GM23338 (cell line): ENCODE measurements around the gene MED13L. TPM values are rescaled to one million over a fixed set of nuclear protein-coding genes. Genes with fewer than 3 reads are reported as not detected.

Experiments used
- ATAC-seq: fragments of 200-7000 bp; cut with Tn5 transposase; 3 replicates; pipeline ENCODE4 v1.9.1; 2020
- DNase-seq: peaks from one replicate; pipeline ENCODE4 v3.0.0-alpha.2; 2015; ENCODE audit warnings: low spot score
- H2AFZ ChIP-seq: fragments of 200-600 bp; sonication (generic); 2 replicates; pipeline ENCODE4 v1.8.0; 2016; ENCODE audit warnings: antibody characterized with exemption, mild to moderate bottlenecking, moderate library complexity
- H3F3A ChIP-seq: fragments of 200-600 bp; sonication (generic); replicated peaks from 2 replicates; pipeline ENCODE4 v1.8.0; 2017; ENCODE audit warnings: antibody characterized with exemption, mixed run types, low read depth
- H3K27ac ChIP-seq: fragments of 200-600 bp; sonication (generic); 2 replicates; pipeline ENCODE4 v1.6.1; 2016; ENCODE audit warnings: low read depth
- H3K27me3 ChIP-seq: fragments of 200-600 bp; sonication (generic); 2 replicates; pipeline ENCODE4 v1.8.0; 2016; ENCODE audit warnings: mild to moderate bottlenecking, mixed run types, moderate library complexity; ENCODE audit not compliant: insufficient read depth
- H3K36me3 ChIP-seq: fragments of 200-600 bp; sonication (generic); 2 replicates; pipeline ENCODE4 v1.8.0; 2016; ENCODE audit warnings: mild to moderate bottlenecking; ENCODE audit not compliant: insufficient read depth
- H3K4me1 ChIP-seq: fragments of 200-600 bp; sonication (generic); 2 replicates; pipeline ENCODE4 v1.8.0; 2016; ENCODE audit warnings: mild to moderate bottlenecking, moderate library complexity; ENCODE audit not compliant: insufficient read depth
- H3K4me2 ChIP-seq: fragments of 200-600 bp; sonication (generic); 2 replicates; pipeline ENCODE4 v1.7.1; 2017; ENCODE audit warnings: mixed run types
- H3K4me3 ChIP-seq: fragments of 200-600 bp; sonication (generic); 2 replicates; pipeline ENCODE4 v1.6.1; 2016; ENCODE audit warnings: mixed run types
- H3K79me2 ChIP-seq: fragments of 200-600 bp; sonication (generic); replicated peaks from 2 replicates; pipeline ENCODE4 v1.8.0; 2017; ENCODE audit warnings: mild to moderate bottlenecking; ENCODE audit not compliant: insufficient read depth
- H3K9me2 ChIP-seq: fragments of 200-600 bp; sonication (generic); 2 replicates; pipeline ENCODE4 v1.8.0; 2017; ENCODE audit not compliant: insufficient read depth
- H4K20me1 ChIP-seq: fragments of 200-600 bp; sonication (generic); replicated peaks from 2 replicates; pipeline ENCODE4 v1.8.0; 2017; ENCODE audit warnings: mild to moderate bottlenecking; ENCODE audit not compliant: insufficient read depth
- H3K27ac Mint-ChIP-seq: 2 replicates; pipeline ENCODE4 v1.8.0; 2020; ENCODE audit warnings: inconsistent platforms, mild to moderate bottlenecking, moderate library complexity, mixed read lengths
- H3K27me3 Mint-ChIP-seq: 3 replicates; pipeline ENCODE4 v1.8.0; 2022; ENCODE audit warnings: low read depth, mild to moderate bottlenecking, moderate library complexity, mixed read lengths, inconsistent platforms; ENCODE audit not compliant: insufficient read depth, poor library complexity
- H3K36me3 Mint-ChIP-seq: 3 replicates; pipeline ENCODE4 v1.8.0; 2021; ENCODE audit warnings: low read depth, mild to moderate bottlenecking, inconsistent platforms, moderate library complexity, mixed read lengths
- H3K4me1 Mint-ChIP-seq: 3 replicates; pipeline ENCODE4 v1.8.0; 2020; ENCODE audit warnings: mild to moderate bottlenecking, inconsistent platforms, mixed read lengths
- H3K4me3 Mint-ChIP-seq: 3 replicates; pipeline ENCODE4 v1.8.0; 2021; ENCODE audit warnings: moderate library complexity, mild to moderate bottlenecking, inconsistent platforms, mixed read lengths
- H3K9me3 Mint-ChIP-seq: 3 replicates; pipeline ENCODE4 v1.8.0; 2020; ENCODE audit warnings: moderate library complexity, mild to moderate bottlenecking, inconsistent platforms, mixed read lengths
- CREB1 ChIP-seq: fragments of 250-450 bp; sonication (Bioruptor Pico); IDR thresholded peaks from 2 replicates; pipeline ENCODE4 v1.5.0; 2020; ENCODE audit warnings: low read depth, mild to moderate bottlenecking, moderate library complexity
- EZH2 ChIP-seq: fragments of 200-600 bp; sonication (generic); IDR thresholded peaks from one replicate; pipeline ENCODE4 v1.8.0; 2017; ENCODE audit warnings: antibody characterized with exemption, mild to moderate bottlenecking, low read depth; ENCODE audit not compliant: unreplicated experiment
- EZH2phosphoT487 ChIP-seq: fragments of 200-600 bp; sonication (generic); IDR thresholded peaks from one replicate; pipeline ENCODE4 v1.8.1; 2018; ENCODE audit warnings: antibody characterized with exemption; ENCODE audit not compliant: unreplicated experiment
- JUNB ChIP-seq: IDR thresholded peaks from one replicate; pipeline ENCODE4 v1.6.1; 2016; ENCODE audit warnings: antibody characterized with exemption; ENCODE audit not compliant: unreplicated experiment
- POLR2AphosphoS5 ChIP-seq: IDR thresholded peaks from 2 replicates; pipeline ENCODE4 v1.6.1; 2016; ENCODE audit warnings: antibody characterized with exemption, low read depth
- ZNF331 ChIP-seq: fragments of 250-450 bp; sonication (Bioruptor Pico); IDR thresholded peaks from 2 replicates; pipeline ENCODE4 v1.5.0; 2020; ENCODE audit warnings: low read depth, mild to moderate bottlenecking, moderate library complexity
- polyA plus RNA-seq: library from polyadenylated mRNA; unstranded; fragments of >200 nt; fragmentation: Nextera tagmentation; extraction: Ambion mirVana; gene quantifications from 2 replicates; pipeline ENCODE4 v1.2.1, GENCODE V29; 2016
- total RNA-seq: library from RNA; depleted of rRNA; stranded (reverse); fragments of >200 nt; shearing (Covaris generic); gene quantifications from 2 replicates; pipeline ENCODE4 v1.2.3, GENCODE V29; 2014
- TF ChIP-seq, protein P1 (sequence below), 2 experiments: fragments of 200-600 bp in 1 of 2; sonication (generic) in 1 of 2; conservative IDR thresholded peaks; 2 replicates each; pipeline versions ENCODE4 v1.5.1 to v1.6.1; 2016 to 2017; ENCODE audit warnings: antibody characterized with exemption in 2 of 2, low read depth in 2 of 2, mild to moderate bottlenecking in 2 of 2, moderate library complexity in 1 of 2
- TF ChIP-seq, protein P2 (sequence below): IDR thresholded peaks from 2 replicates; pipeline ENCODE4 v1.6.1; 2016; ENCODE audit warnings: antibody characterized with exemption
- TF ChIP-seq, protein P3 (sequence below): IDR thresholded peaks from one replicate; pipeline ENCODE4 v1.6.1; 2018; ENCODE audit warnings: antibody characterized with exemption; ENCODE audit not compliant: unreplicated experiment
- TF ChIP-seq, protein P4 (sequence below): fragments of 250-450 bp; sonication (Bioruptor Pico); IDR thresholded peaks from 2 replicates; pipeline ENCODE4 v1.5.0; 2020; ENCODE audit warnings: mild to moderate bottlenecking, moderate library complexity

Gene MED13L
- total and polyA plus RNA-seq, 2 experiments from 2014 or later: 20.9 to 73.6 TPM

DNA sequence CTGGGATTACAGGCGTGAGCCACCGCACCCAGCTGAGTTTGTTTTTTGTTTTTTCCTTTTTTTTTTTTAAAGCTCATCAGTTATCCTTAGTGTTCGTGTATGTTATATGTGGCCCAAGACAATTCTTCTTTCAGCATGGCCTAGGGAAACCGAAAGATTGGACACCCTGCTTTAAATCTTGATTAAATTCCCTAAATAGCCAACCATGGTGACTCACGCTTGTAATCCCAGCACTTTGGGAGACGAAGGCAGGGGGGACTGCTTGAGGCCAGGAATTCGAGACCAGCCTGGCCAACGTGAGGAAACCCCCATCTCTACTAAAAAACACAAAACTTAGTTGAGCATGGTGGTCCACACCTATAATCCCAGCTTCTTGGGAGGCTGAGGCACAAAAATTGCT lies 131.1 kb downstream of the MED13L start (continued):
- TF ChIP-seq, protein P1, sequence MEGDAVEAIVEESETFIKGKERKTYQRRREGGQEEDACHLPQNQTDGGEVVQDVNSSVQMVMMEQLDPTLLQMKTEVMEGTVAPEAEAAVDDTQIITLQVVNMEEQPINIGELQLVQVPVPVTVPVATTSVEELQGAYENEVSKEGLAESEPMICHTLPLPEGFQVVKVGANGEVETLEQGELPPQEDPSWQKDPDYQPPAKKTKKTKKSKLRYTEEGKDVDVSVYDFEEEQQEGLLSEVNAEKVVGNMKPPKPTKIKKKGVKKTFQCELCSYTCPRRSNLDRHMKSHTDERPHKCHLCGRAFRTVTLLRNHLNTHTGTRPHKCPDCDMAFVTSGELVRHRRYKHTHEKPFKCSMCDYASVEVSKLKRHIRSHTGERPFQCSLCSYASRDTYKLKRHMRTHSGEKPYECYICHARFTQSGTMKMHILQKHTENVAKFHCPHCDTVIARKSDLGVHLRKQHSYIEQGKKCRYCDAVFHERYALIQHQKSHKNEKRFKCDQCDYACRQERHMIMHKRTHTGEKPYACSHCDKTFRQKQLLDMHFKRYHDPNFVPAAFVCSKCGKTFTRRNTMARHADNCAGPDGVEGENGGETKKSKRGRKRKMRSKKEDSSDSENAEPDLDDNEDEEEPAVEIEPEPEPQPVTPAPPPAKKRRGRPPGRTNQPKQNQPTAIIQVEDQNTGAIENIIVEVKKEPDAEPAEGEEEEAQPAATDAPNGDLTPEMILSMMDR (conservative IDR thresholded peaks at IDR 0.05; ENCODE audit: low read depth in 2 of 2): no peak

DNA sequence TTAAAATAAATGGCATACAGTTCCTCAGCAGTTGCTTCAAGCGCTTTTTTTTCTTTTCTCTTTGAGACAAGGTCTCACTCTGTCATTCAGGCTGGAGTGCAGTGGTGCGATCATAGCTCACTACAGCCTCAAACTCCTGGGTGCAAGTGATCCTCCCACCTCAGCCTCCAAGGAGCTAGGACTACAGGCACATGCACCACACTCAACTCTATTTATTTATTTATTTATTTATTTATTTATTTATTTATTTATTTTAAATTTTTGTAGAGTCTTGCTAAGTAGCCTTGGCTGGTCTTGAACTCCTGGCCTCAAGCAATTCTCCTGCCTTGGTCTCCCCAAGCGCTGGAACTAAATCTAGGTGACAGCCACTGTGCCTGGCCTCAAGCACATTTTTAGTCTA lies 132.0 kb downstream of the MED13L start:
- H3K4me1 ChIP-seq: peaks cover 9% of the 10 kb centered on the region
- no peak overlapping the region for H3K4me3 Mint-ChIP-seq
- no peak overlapping the region for H3K4me3 ChIP-seq
- H3K27me3 Mint-ChIP-seq: peaks cover 1% of the 10 kb centered on the region
- no peak for DNase-seq
- H3K27me3 ChIP-seq: no peaks in the 10 kb centered on the region
- no peak overlapping the region for H3K4me2 ChIP-seq
- H3K4me1 Mint-ChIP-seq: peaks cover 33% of the 10 kb centered on the region
- no peak for ATAC-seq
- H4K20me1 ChIP-seq: no peaks in the 10 kb centered on the region; the same call in none of the 2 replicates
- H3K27ac Mint-ChIP-seq: no peak overlapping the region
- H3K27ac ChIP-seq: no peak overlapping the region
- H3K36me3 Mint-ChIP-seq: no peaks in the 10 kb centered on the region
- no peaks in the 10 kb centered on the region for H3K9me3 Mint-ChIP-seq
- no peaks in the 10 kb centered on the region for H3F3A ChIP-seq
- no peaks in the 10 kb centered on the region for H3K36me3 ChIP-seq
- no peak overlapping the region for H2AFZ ChIP-seq
- H3K9me2 ChIP-seq: no peaks in the 10 kb centered on the region
- peaks cover 92% of the 10 kb centered on the region for H3K79me2 ChIP-seq
- TF ChIP-seq, protein P2, sequence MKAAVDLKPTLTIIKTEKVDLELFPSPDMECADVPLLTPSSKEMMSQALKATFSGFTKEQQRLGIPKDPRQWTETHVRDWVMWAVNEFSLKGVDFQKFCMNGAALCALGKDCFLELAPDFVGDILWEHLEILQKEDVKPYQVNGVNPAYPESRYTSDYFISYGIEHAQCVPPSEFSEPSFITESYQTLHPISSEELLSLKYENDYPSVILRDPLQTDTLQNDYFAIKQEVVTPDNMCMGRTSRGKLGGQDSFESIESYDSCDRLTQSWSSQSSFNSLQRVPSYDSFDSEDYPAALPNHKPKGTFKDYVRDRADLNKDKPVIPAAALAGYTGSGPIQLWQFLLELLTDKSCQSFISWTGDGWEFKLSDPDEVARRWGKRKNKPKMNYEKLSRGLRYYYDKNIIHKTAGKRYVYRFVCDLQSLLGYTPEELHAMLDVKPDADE: no peak
- TF ChIP-seq, protein P3, sequence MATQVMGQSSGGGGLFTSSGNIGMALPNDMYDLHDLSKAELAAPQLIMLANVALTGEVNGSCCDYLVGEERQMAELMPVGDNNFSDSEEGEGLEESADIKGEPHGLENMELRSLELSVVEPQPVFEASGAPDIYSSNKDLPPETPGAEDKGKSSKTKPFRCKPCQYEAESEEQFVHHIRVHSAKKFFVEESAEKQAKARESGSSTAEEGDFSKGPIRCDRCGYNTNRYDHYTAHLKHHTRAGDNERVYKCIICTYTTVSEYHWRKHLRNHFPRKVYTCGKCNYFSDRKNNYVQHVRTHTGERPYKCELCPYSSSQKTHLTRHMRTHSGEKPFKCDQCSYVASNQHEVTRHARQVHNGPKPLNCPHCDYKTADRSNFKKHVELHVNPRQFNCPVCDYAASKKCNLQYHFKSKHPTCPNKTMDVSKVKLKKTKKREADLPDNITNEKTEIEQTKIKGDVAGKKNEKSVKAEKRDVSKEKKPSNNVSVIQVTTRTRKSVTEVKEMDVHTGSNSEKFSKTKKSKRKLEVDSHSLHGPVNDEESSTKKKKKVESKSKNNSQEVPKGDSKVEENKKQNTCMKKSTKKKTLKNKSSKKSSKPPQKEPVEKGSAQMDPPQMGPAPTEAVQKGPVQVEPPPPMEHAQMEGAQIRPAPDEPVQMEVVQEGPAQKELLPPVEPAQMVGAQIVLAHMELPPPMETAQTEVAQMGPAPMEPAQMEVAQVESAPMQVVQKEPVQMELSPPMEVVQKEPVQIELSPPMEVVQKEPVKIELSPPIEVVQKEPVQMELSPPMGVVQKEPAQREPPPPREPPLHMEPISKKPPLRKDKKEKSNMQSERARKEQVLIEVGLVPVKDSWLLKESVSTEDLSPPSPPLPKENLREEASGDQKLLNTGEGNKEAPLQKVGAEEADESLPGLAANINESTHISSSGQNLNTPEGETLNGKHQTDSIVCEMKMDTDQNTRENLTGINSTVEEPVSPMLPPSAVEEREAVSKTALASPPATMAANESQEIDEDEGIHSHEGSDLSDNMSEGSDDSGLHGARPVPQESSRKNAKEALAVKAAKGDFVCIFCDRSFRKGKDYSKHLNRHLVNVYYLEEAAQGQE: no peak
- TF ChIP-seq POLR2AphosphoS5 (no peak), JUNB (no peak), CREB1 (CRISPR knock-in tag) (no peak), EZH2 (no peak), EZH2phosphoT487 (no peak), ZNF331 (CRISPR knock-in tag) (no peak)
- TF ChIP-seq, protein P1 (conservative IDR thresholded peaks at IDR 0.05; ENCODE audit: low read depth in 2 of 2): no peak
- TF ChIP-seq, protein P4, sequence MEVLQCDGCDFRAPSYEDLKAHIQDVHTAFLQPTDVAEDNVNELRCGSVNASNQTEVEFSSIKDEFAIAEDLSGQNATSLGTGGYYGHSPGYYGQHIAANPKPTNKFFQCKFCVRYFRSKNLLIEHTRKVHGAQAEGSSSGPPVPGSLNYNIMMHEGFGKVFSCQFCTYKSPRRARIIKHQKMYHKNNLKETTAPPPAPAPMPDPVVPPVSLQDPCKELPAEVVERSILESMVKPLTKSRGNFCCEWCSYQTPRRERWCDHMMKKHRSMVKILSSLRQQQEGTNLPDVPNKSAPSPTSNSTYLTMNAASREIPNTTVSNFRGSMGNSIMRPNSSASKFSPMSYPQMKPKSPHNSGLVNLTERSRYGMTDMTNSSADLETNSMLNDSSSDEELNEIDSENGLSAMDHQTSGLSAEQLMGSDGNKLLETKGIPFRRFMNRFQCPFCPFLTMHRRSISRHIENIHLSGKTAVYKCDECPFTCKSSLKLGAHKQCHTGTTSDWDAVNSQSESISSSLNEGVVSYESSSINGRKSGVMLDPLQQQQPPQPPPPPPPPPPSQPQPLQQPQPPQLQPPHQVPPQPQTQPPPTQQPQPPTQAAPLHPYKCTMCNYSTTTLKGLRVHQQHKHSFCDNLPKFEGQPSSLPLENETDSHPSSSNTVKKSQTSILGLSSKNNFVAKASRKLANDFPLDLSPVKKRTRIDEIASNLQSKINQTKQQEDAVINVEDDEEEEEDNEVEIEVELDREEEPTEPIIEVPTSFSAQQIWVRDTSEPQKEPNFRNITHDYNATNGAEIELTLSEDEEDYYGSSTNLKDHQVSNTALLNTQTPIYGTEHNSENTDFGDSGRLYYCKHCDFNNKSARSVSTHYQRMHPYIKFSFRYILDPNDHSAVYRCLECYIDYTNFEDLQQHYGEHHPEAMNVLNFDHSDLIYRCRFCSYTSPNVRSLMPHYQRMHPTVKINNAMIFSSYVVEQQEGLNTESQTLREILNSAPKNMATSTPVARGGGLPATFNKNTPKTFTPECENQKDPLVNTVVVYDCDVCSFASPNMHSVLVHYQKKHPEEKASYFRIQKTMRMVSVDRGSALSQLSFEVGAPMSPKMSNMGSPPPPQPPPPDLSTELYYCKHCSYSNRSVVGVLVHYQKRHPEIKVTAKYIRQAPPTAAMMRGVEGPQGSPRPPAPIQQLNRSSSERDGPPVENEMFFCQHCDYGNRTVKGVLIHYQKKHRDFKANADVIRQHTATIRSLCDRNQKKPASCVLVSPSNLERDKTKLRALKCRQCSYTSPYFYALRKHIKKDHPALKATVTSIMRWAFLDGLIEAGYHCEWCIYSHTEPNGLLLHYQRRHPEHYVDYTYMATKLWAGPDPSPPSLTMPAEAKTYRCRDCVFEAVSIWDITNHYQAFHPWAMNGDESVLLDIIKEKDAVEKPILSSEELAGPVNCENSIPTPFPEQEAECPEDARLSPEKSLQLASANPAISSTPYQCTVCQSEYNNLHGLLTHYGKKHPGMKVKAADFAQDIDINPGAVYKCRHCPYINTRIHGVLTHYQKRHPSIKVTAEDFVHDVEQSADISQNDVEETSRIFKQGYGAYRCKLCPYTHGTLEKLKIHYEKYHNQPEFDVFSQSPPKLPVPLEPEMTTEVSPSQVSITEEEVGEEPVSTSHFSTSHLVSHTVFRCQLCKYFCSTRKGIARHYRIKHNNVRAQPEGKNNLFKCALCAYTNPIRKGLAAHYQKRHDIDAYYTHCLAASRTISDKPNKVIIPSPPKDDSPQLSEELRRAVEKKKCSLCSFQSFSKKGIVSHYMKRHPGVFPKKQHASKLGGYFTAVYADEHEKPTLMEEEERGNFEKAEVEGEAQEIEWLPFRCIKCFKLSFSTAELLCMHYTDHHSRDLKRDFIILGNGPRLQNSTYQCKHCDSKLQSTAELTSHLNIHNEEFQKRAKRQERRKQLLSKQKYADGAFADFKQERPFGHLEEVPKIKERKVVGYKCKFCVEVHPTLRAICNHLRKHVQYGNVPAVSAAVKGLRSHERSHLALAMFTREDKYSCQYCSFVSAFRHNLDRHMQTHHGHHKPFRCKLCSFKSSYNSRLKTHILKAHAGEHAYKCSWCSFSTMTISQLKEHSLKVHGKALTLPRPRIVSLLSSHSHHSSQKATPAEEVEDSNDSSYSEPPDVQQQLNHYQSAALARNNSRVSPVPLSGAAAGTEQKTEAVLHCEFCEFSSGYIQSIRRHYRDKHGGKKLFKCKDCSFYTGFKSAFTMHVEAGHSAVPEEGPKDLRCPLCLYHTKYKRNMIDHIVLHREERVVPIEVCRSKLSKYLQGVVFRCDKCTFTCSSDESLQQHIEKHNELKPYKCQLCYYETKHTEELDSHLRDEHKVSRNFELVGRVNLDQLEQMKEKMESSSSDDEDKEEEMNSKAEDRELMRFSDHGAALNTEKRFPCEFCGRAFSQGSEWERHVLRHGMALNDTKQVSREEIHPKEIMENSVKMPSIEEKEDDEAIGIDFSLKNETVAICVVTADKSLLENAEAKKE (CRISPR knock-in tag): no peak
